ENCODE results near the gene DYNC2LI1.

The DYNC2LI1 gene

GRCh38 chr2:43812006-43812405 lies 38.2 kb downstream of the DYNC2LI1 start:
- no peaks in the 10 kb centered on the region for H3K27me3 ChIP-seq (ENCODE audit: low read length)
- H4K20me1 ChIP-seq (ENCODE audit: low read depth, low read length), result no peaks in the 10 kb centered on the region
- TF ChIP-seq EZH2phosphoT487 (conservative IDR thresholded peaks at IDR 0.05; ENCODE audit: low read length) (no peak), CTCF (IDR thresholded peaks at IDR 0.05; ENCODE audit: insufficient read depth, low read length, poor library complexity, severe bottlenecking) (no peak)
- H3K9ac ChIP-seq (ENCODE audit: low read length), result no peak overlapping the region
- no peaks in the 10 kb centered on the region for H3K79me2 ChIP-seq (ENCODE audit: insufficient read depth, low read length)
- no peak overlapping the region for H2AFZ ChIP-seq (ENCODE audit: low read depth, low read length, severe bottlenecking)
- no peak overlapping the region for H3K27ac ChIP-seq (ENCODE audit: low read depth, low read length)
- H3K4me2 ChIP-seq (ENCODE audit: low read depth, low read length, poor library complexity, severe bottlenecking), result no peak overlapping the region
- no peak overlapping the region for H3K4me3 ChIP-seq (ENCODE audit: insufficient read depth, low read length, poor library complexity, severe bottlenecking)
- H3K36me3 ChIP-seq (ENCODE audit: low read length), result no peaks in the 10 kb centered on the region
- no peaks in the 10 kb centered on the region for H3K9me2 ChIP-seq (replicated peaks; ENCODE audit: insufficient read depth, low read length)
- H3K9me3 ChIP-seq (ENCODE audit: insufficient read depth, low read length), result no peaks in the 10 kb centered on the region
- no peaks in the 10 kb centered on the region for H3F3A ChIP-seq (ENCODE audit: insufficient read depth)

- no peaks in the 10 kb centered on the region for H3K27me3 ChIP-seq (ENCODE audit: low read length)
- no peak for TF ChIP-seq EZH2phosphoT487 (conservative IDR thresholded peaks at IDR 0.05; ENCODE audit: low read length)
- TF ChIP-seq CTCF (IDR thresholded peaks at IDR 0.05; ENCODE audit: insufficient read depth, low read length, poor library complexity, severe bottlenecking), result no peak
- no peaks in the 10 kb centered on the region for H4K20me1 ChIP-seq (ENCODE audit: low read depth, low read length)
- no peaks in the 10 kb centered on the region for H3K9me3 ChIP-seq (ENCODE audit: insufficient read depth, low read length)
- H3K4me3 ChIP-seq (ENCODE audit: insufficient read depth, low read length, poor library complexity, severe bottlenecking), result no peak overlapping the region
- H3F3A ChIP-seq (ENCODE audit: insufficient read depth), result no peaks in the 10 kb centered on the region
- H3K27ac ChIP-seq (ENCODE audit: low read depth, low read length), result no peak overlapping the region
- H3K9me2 ChIP-seq (replicated peaks; ENCODE audit: insufficient read depth, low read length), result no peaks in the 10 kb centered on the region
- H2AFZ ChIP-seq (ENCODE audit: low read depth, low read length, severe bottlenecking), result no peak overlapping the region
- H3K4me2 ChIP-seq (ENCODE audit: low read depth, low read length, poor library complexity, severe bottlenecking), result no peak overlapping the region
- H3K9ac ChIP-seq (ENCODE audit: low read length), result no peak overlapping the region
- no peaks in the 10 kb centered on the region for H3K79me2 ChIP-seq (ENCODE audit: insufficient read depth, low read length)
- H3K36me3 ChIP-seq (ENCODE audit: low read length), result no peaks in the 10 kb centered on the region
These were observed 39.1 kb downstream of the DYNC2LI1 start for GRCh38 chr2:43812947-43813346.

GRCh38 chr2:43814711-43815110 lies 40.9 kb downstream of the DYNC2LI1 start:
- H3K79me2 ChIP-seq (ENCODE audit: insufficient read depth, low read length), result no peaks in the 10 kb centered on the region
- no peaks in the 10 kb centered on the region for H3F3A ChIP-seq (ENCODE audit: insufficient read depth)
- H3K9ac ChIP-seq (ENCODE audit: low read length), result no peak overlapping the region
- H3K36me3 ChIP-seq (ENCODE audit: low read length), result no peaks in the 10 kb centered on the region
- no peak overlapping the region for H3K4me3 ChIP-seq (ENCODE audit: insufficient read depth, low read length, poor library complexity, severe bottlenecking)
- H3K27me3 ChIP-seq (ENCODE audit: low read length), result no peaks in the 10 kb centered on the region
- no peak overlapping the region for H2AFZ ChIP-seq (ENCODE audit: low read depth, low read length, severe bottlenecking)
- TF ChIP-seq CTCF (IDR thresholded peaks at IDR 0.05; ENCODE audit: insufficient read depth, low read length, poor library complexity, severe bottlenecking) (no peak), EZH2phosphoT487 (conservative IDR thresholded peaks at IDR 0.05; ENCODE audit: low read length) (no peak)
- no peak overlapping the region for H3K27ac ChIP-seq (ENCODE audit: low read depth, low read length)
- no peaks in the 10 kb centered on the region for H4K20me1 ChIP-seq (ENCODE audit: low read depth, low read length)
- no peaks in the 10 kb centered on the region for H3K9me3 ChIP-seq (ENCODE audit: insufficient read depth, low read length)
- H3K9me2 ChIP-seq (replicated peaks; ENCODE audit: insufficient read depth, low read length), result no peaks in the 10 kb centered on the region
- no peak overlapping the region for H3K4me2 ChIP-seq (ENCODE audit: low read depth, low read length, poor library complexity, severe bottlenecking)

Data from SU-DHL-6 (cell line).